Mesenchymal stem cell (in vitro differentiated cells and primary cell): ENCODE data around the gene BTBD7.
A peak's percentile ranks its signal among the peaks of the same experiment; 100 is the strongest.

Experiments used
- DNase-seq: peaks from one replicate; pipeline ENCODE4 v3.0.0-alpha.2; 2013
- H2AFZ ChIP-seq: one replicate; pipeline ENCODE4 v1.6.1; 2013; ENCODE audit warnings: low read depth, mild to moderate bottlenecking, control low read depth, inconsistent platforms, low read length, moderate library complexity
- H2AK5ac ChIP-seq: 2 replicates; pipeline ENCODE4 v1.6.1; 2013; ENCODE audit warnings: low read length, moderate library complexity, mild to moderate bottlenecking, inconsistent platforms; ENCODE audit not compliant: severe bottlenecking
- H2BK120ac ChIP-seq: one replicate; pipeline ENCODE4 v1.6.1; 2013; ENCODE audit warnings: low read depth, mild to moderate bottlenecking, inconsistent platforms, low read length, moderate library complexity
- H2BK12ac ChIP-seq, 2 experiments: one replicate each; pipeline ENCODE4 v1.6.1; 2013; ENCODE audit warnings: inconsistent platforms in 2 of 2, low read length in 2 of 2, mild to moderate bottlenecking in 2 of 2, moderate library complexity in 2 of 2, control low read depth in 1 of 2
- H2BK15ac ChIP-seq: one replicate; pipeline ENCODE4 v1.6.1; 2013; ENCODE audit warnings: mild to moderate bottlenecking, low read depth, inconsistent platforms; ENCODE audit not compliant: poor library complexity, severe bottlenecking
- H2BK5ac ChIP-seq: 2 replicates; pipeline ENCODE4 v1.6.1; 2013; ENCODE audit warnings: low read depth, mild to moderate bottlenecking, low read length, control low read depth, inconsistent platforms; ENCODE audit not compliant: poor library complexity, severe bottlenecking
- H3K14ac ChIP-seq, 2 experiments: one replicate each; pipeline ENCODE4 v1.6.1; 2013; ENCODE audit warnings: inconsistent platforms in 2 of 2, low read length in 2 of 2, control low read depth in 1 of 2, mild to moderate bottlenecking in 1 of 2, moderate library complexity in 1 of 2
- H3K18ac ChIP-seq, 2 experiments: one replicate each; pipeline ENCODE4 v1.6.1; 2013; ENCODE audit warnings: inconsistent platforms in 2 of 2, low read length in 2 of 2, control low read depth in 1 of 2, low read depth in 1 of 2, mild to moderate bottlenecking in 1 of 2
- H3K23ac ChIP-seq, 2 experiments: one replicate each; pipeline ENCODE4 v1.6.1; 2013; ENCODE audit warnings: inconsistent platforms in 2 of 2, low read length in 2 of 2, mild to moderate bottlenecking in 2 of 2, moderate library complexity in 2 of 2, control low read depth in 1 of 2
- H3K27ac ChIP-seq: 2 replicates; pipeline ENCODE4 v1.5.1; 2013; ENCODE audit warnings: mild to moderate bottlenecking, moderate library complexity, low read length, control low read depth, inconsistent platforms; ENCODE audit not compliant: poor library complexity, severe bottlenecking
- H3K27me3 ChIP-seq, 2 experiments: 2 replicates each; pipeline versions ENCODE4 v1.6.1 to v1.7.0; 2013; ENCODE audit warnings: low read length in 2 of 2, mild to moderate bottlenecking in 2 of 2, moderate library complexity in 2 of 2, control low read depth in 1 of 2, inconsistent platforms in 1 of 2; ENCODE audit not compliant: control insufficient read depth in 1 of 2, insufficient read depth in 1 of 2
- H3K36me3 ChIP-seq, 2 experiments: 2 replicates each; pipeline versions ENCODE4 v1.6.1 to v1.7.0; 2013; ENCODE audit warnings: low read length in 2 of 2, control low read depth in 1 of 2, inconsistent platforms in 1 of 2, low read depth in 1 of 2, mild to moderate bottlenecking in 1 of 2; ENCODE audit not compliant: insufficient read depth in 2 of 2, control insufficient read depth in 1 of 2
- H3K4ac ChIP-seq, 2 experiments: one replicate each; pipeline ENCODE4 v1.6.1; 2013; ENCODE audit warnings: inconsistent platforms in 2 of 2, low read length in 2 of 2, mild to moderate bottlenecking in 2 of 2, moderate library complexity in 2 of 2, control low read depth in 1 of 2, low read depth in 1 of 2
- H3K4me1 ChIP-seq: 2 replicates; pipeline ENCODE4 v1.6.1; 2013; ENCODE audit warnings: low read depth, low read length, control low read depth; ENCODE audit not compliant: control insufficient read depth, insufficient read depth
- H3K4me2 ChIP-seq: 2 replicates; pipeline ENCODE4 v1.6.1; 2013; ENCODE audit warnings: low read length, mild to moderate bottlenecking, inconsistent platforms; ENCODE audit not compliant: poor library complexity, severe bottlenecking
- H3K4me3 ChIP-seq, 2 experiments: 2 replicates each; pipeline versions ENCODE4 v1.5.1 to v1.7.0; 2013; ENCODE audit warnings: low read length in 2 of 2, mild to moderate bottlenecking in 2 of 2, control low read depth in 1 of 2, low read depth in 1 of 2; ENCODE audit not compliant: insufficient read depth in 1 of 2
- H3K79me1 ChIP-seq: replicated peaks from 2 replicates; pipeline ENCODE4 v1.6.1; 2013; ENCODE audit warnings: mild to moderate bottlenecking, control low read depth, low read length, inconsistent platforms; ENCODE audit not compliant: poor library complexity, severe bottlenecking
- H3K9ac ChIP-seq: 2 replicates; pipeline ENCODE4 v1.7.0; 2013; ENCODE audit warnings: mild to moderate bottlenecking, low read length, moderate library complexity
- H3K9me3 ChIP-seq: 2 replicates; pipeline ENCODE4 v1.7.0; 2013; ENCODE audit warnings: mild to moderate bottlenecking, low read length; ENCODE audit not compliant: control insufficient read depth
- H4K8ac ChIP-seq: one replicate; pipeline ENCODE4 v1.6.1; 2013; ENCODE audit warnings: inconsistent platforms, mild to moderate bottlenecking, low read length, moderate library complexity
- H4K91ac ChIP-seq: one replicate; pipeline ENCODE4 v1.6.1; 2013; ENCODE audit warnings: mild to moderate bottlenecking, low read length, inconsistent platforms
- WGBS: methylation state at CpG from one replicate; pipeline ENCODE4 v1.1.7; 2013; ENCODE audit warnings: mixed read lengths; 5-methylcytosine and 5-hydroxymethylcytosine counted together

The BTBD7 gene

GRCh38 chr14:93276031-93276716 lies 56.7 kb downstream of the BTBD7 start:
- Histone ChIP-seq H3K4me3 (no peak overlapping the region), H3K18ac (no peak overlapping the region), H3K4ac (no peak overlapping the region), H3K27ac (peak overlapping the region; percentile 78), H3K79me1 (peaks cover 27% of the 10 kb centered on the region), H2BK5ac (no peak overlapping the region), H2BK12ac (no peak overlapping the region), H4K91ac (no peak overlapping the region), H2AFZ (no peak overlapping the region), H3K9me3 (no peaks in the 10 kb centered on the region), H3K36me3 (peaks cover 16 to 22% of the 10 kb centered on the region in 2 experiments), H2AK5ac (no peak overlapping the region), H3K23ac (no peak overlapping the region), H3K14ac (no peak overlapping the region), H3K4me2 (no peak overlapping the region), H2BK15ac (no peak overlapping the region), H2BK120ac (no peak overlapping the region), H4K8ac (no peak overlapping the region), H3K4me1 (peaks cover 7% of the 10 kb centered on the region), H3K9ac (no peak overlapping the region), H3K27me3 (no peaks in the 10 kb centered on the region)
- 100% methylated on average over 1 of the region's 3 CpGs for WGBS
- DNase-seq = no peak

GRCh38 chr14:93274055-93274806 lies 58.6 kb downstream of the BTBD7 start:
- no peak overlapping the region for H2BK12ac ChIP-seq
- H3K4me1 ChIP-seq = peaks cover 4% of the 10 kb centered on the region
- no peak for DNase-seq
- 96% methylated on average over 3 of the region's 3 CpGs for WGBS
- H3K23ac ChIP-seq = no peak overlapping the region
- no peak overlapping the region for H3K4me3 ChIP-seq
- no peak overlapping the region for H2AK5ac ChIP-seq
- no peak overlapping the region for H3K27ac ChIP-seq
- no peak overlapping the region for H2AFZ ChIP-seq
- no peak overlapping the region for H2BK15ac ChIP-seq
- H2BK5ac ChIP-seq = no peak overlapping the region
- no peak overlapping the region for H4K8ac ChIP-seq
- no peak overlapping the region for H4K91ac ChIP-seq
- peaks cover 22% of the 10 kb centered on the region for H3K79me1 ChIP-seq
- no peak overlapping the region for H3K9ac ChIP-seq
- no peaks in the 10 kb centered on the region for H3K9me3 ChIP-seq
- H3K14ac ChIP-seq = no peak overlapping the region
- no peak overlapping the region for H3K4ac ChIP-seq
- H3K4me2 ChIP-seq = no peak overlapping the region
- H3K27me3 ChIP-seq = no peaks in the 10 kb centered on the region
- no peak overlapping the region for H3K18ac ChIP-seq
- peaks cover 11 to 22% of the 10 kb centered on the region in 2 experiments for H3K36me3 ChIP-seq
- H2BK120ac ChIP-seq = no peak overlapping the region

GRCh38 chr14:93271111-93271510 lies 61.7 kb downstream of the BTBD7 start:
- Histone ChIP-seq H2AFZ (no peak overlapping the region), H3K18ac (no peak overlapping the region)
- WGBS = 92% methylated on average over 6 of the region's 6 CpGs

GRCh38 chr14:93269341-93270068 lies 63.3 kb downstream of the BTBD7 start:
- H2AK5ac ChIP-seq = peak overlapping the region; percentile 68

More at GRCh38 chr14:93271111-93271510, 61.7 kb downstream of the BTBD7 start:
- Histone ChIP-seq H3K79me1 (peaks cover 25% of the 10 kb centered on the region), H3K4ac (no peak overlapping the region), H3K27me3 (no peaks in the 10 kb centered on the region), H3K27ac (no peak overlapping the region), H2BK15ac (no peak overlapping the region), H2AK5ac (peak overlapping the region; percentile 45), H3K9ac (no peak overlapping the region), H3K9me3 (no peaks in the 10 kb centered on the region), H4K8ac (no peak overlapping the region), H2BK120ac (no peak overlapping the region), H4K91ac (no peak overlapping the region), H2BK5ac (no peak overlapping the region), H3K14ac (no peak overlapping the region), H3K4me2 (no peak overlapping the region), H3K4me1 (peaks cover 8% of the 10 kb centered on the region), H2BK12ac (no peak overlapping the region), H3K4me3 (no peak overlapping the region), H3K23ac (no peak overlapping the region), H3K36me3 (peaks cover 11% of the 10 kb centered on the region in 2 experiments)
- DNase-seq = no peak

More at GRCh38 chr14:93269341-93270068, 63.3 kb downstream of the BTBD7 start:
- peak overlapping the region; percentile 64 for H3K9ac ChIP-seq
- H2BK5ac ChIP-seq = no peak overlapping the region
- H4K91ac ChIP-seq = peak overlapping the region; percentile 10
- peak overlapping the region in 1 of 2 experiments; percentile 10 for H3K4me3 ChIP-seq
- H2BK12ac ChIP-seq = no peak overlapping the region
- DNase-seq = peak; percentile 82
- peaks cover 11% of the 10 kb centered on the region in 2 experiments for H3K36me3 ChIP-seq
- H3K79me1 ChIP-seq = peaks cover 28% of the 10 kb centered on the region
- H3K4me2 ChIP-seq = no peak overlapping the region
- H2BK120ac ChIP-seq = no peak overlapping the region
- H4K8ac ChIP-seq = no peak overlapping the region
- no peak overlapping the region for H3K14ac ChIP-seq
- H2BK15ac ChIP-seq = no peak overlapping the region
- peaks cover 7% of the 10 kb centered on the region for H3K4me1 ChIP-seq
- no peak overlapping the region for H3K23ac ChIP-seq
- H3K9me3 ChIP-seq = no peaks in the 10 kb centered on the region
- H3K18ac ChIP-seq = peak overlapping the region in 1 of 2 experiments; percentile 67
- H3K27me3 ChIP-seq = no peaks in the 10 kb centered on the region
- peak overlapping the region; percentile 40 for H3K27ac ChIP-seq
- 64% methylated on average over 7 of the region's 10 CpGs for WGBS
- H3K4ac ChIP-seq = peak overlapping the region in 1 of 2 experiments; percentile 68
- H2AFZ ChIP-seq = no peak overlapping the region
